ENCODE results near the gene CDIPT.

The CDIPT gene

DNA sequence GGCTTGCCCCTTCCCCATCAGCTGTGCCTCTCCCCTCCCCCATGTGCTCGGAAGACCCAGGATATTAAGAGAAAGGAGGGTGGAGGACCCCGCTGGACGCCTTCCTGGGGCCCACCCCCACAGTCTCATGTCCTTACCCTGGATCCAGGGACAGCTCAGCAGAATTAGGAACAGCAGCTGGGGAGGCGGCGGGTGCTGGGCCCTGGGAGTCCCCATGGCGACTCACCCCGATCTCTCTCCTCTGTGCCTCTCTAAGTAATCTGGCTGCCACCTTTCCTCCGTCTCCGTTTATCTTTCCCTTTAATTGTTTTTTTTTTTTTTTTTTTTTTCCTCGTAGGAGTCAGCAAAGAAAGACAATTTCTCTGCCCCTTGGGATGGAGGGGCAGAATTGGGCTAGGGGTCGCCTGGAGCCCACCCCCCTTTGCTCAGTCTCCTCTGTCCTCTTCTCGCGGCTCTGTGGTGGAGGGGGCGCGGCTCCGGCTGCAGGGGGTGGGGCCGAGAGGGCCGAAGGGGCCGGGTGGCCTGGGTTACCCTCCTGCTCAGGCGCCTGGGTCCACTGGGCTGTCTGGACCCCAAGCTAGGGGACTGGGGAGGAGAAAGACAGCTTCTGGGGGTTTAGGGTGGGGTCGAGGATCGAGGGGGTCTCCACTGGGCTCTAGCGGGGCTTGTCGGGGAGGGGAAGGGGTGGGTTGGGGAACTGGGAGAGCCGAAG, 35.9 kb upstream of the CDIPT start:
- Histone ChIP-seq H3K9ac (ENCODE audit: low read depth, low read length, poor library complexity, severe bottlenecking) (no peak overlapping the region), H3K4me3 (ENCODE audit: low read length, poor library complexity, severe bottlenecking) (peak overlapping the region; percentile 70), H3K79me2 (ENCODE audit: insufficient read depth, low read length) (no peaks in the 10 kb centered on the region), H2AFZ (ENCODE audit: low read length) (no peak overlapping the region), H3K4me2 (ENCODE audit: low read depth, low read length, poor library complexity, severe bottlenecking) (peak overlapping the region; percentile 66), H3K36me3 (ENCODE audit: insufficient read depth, low read length) (no peaks in the 10 kb centered on the region), H3K4me1 (ENCODE audit: insufficient read depth, low read length, poor library complexity, severe bottlenecking) (peaks cover 13% of the 10 kb centered on the region), H3K27me3 (ENCODE audit: insufficient read depth, low read length, poor library complexity, severe bottlenecking) (no peaks in the 10 kb centered on the region), H4K20me1 (ENCODE audit: insufficient read depth, low read length, poor library complexity, severe bottlenecking) (peaks cover 12% of the 10 kb centered on the region), H3K9me3 (ENCODE audit: insufficient read depth, low read depth, low read length) (no peaks in the 10 kb centered on the region), H3F3A (ENCODE audit: low read depth) (no peaks in the 10 kb centered on the region), H3K9me2 (replicated peaks; ENCODE audit: low read depth, low read length) (no peaks in the 10 kb centered on the region)
- TF ChIP-seq EZH2phosphoT487 (IDR thresholded peaks at IDR 0.05; ENCODE audit: borderline replicate concordance): no peak
- TF ChIP-seq CTCF (conservative IDR thresholded peaks at IDR 0.05; ENCODE audit: low read length): no peak

DNA sequence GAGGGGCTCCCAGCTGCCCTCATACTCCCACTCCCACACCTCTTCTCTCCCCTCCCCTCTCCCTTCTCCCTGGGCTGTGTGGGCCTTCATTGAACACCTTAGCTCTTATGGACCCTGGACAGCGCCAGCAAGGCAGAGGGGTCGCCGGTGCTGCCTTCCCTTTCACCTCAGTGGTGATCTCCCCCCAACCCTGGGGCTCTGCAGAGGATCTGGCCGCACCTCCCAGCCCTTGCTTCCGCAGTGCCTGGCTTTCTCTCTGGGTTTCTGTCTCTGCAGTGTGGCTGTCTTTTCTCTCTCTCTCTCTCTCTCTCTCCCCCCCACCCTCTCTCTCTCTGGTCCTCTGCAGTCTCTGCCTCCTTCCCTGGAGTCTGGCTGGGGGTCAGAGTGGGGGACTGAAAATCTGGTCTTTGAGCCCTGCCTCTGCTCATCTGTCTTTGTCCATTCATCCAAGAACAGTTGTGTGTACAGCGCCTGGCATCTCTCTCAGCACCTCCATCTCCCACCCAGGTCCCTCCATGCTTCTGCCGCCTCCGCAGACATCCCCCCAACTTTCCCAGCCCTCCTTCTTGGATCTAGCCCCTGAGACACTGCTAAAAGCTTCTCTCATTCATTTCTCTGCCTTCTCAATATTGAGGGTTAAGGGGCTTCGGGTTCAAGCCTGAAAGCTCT, 35.2 kb upstream of the CDIPT start:
- Histone ChIP-seq H3K4me1 (ENCODE audit: insufficient read depth, low read length, poor library complexity, severe bottlenecking) (peaks cover 13% of the 10 kb centered on the region), H3K79me2 (ENCODE audit: insufficient read depth, low read length) (no peaks in the 10 kb centered on the region), H3K9me3 (ENCODE audit: insufficient read depth, low read depth, low read length) (no peaks in the 10 kb centered on the region), H3K4me3 (ENCODE audit: low read length, poor library complexity, severe bottlenecking) (no peak overlapping the region), H3K4me2 (ENCODE audit: low read depth, low read length, poor library complexity, severe bottlenecking) (no peak overlapping the region), H3K36me3 (ENCODE audit: insufficient read depth, low read length) (no peaks in the 10 kb centered on the region), H2AFZ (ENCODE audit: low read length) (no peak overlapping the region), H3F3A (ENCODE audit: low read depth) (no peaks in the 10 kb centered on the region), H4K20me1 (ENCODE audit: insufficient read depth, low read length, poor library complexity, severe bottlenecking) (peaks cover 12% of the 10 kb centered on the region), H3K9me2 (replicated peaks; ENCODE audit: low read depth, low read length) (no peaks in the 10 kb centered on the region), H3K9ac (ENCODE audit: low read depth, low read length, poor library complexity, severe bottlenecking) (no peak overlapping the region), H3K27me3 (ENCODE audit: insufficient read depth, low read length, poor library complexity, severe bottlenecking) (no peaks in the 10 kb centered on the region)
- TF ChIP-seq CTCF (conservative IDR thresholded peaks at IDR 0.05; ENCODE audit: low read length): no peak
- no peak for TF ChIP-seq EZH2phosphoT487 (IDR thresholded peaks at IDR 0.05; ENCODE audit: borderline replicate concordance)

- H3K4me3 ChIP-seq (ENCODE audit: low read length, poor library complexity, severe bottlenecking): no peak overlapping the region
- H3K27me3 ChIP-seq (ENCODE audit: insufficient read depth, low read length, poor library complexity, severe bottlenecking): no peaks in the 10 kb centered on the region
- peaks cover 12% of the 10 kb centered on the region for H4K20me1 ChIP-seq (ENCODE audit: insufficient read depth, low read length, poor library complexity, severe bottlenecking)
- no peaks in the 10 kb centered on the region for H3K9me2 ChIP-seq (replicated peaks; ENCODE audit: low read depth, low read length)
- H3K4me1 ChIP-seq (ENCODE audit: insufficient read depth, low read length, poor library complexity, severe bottlenecking): peaks cover 13% of the 10 kb centered on the region
- H3K79me2 ChIP-seq (ENCODE audit: insufficient read depth, low read length): no peaks in the 10 kb centered on the region
- H3K4me2 ChIP-seq (ENCODE audit: low read depth, low read length, poor library complexity, severe bottlenecking): no peak overlapping the region
- TF ChIP-seq EZH2phosphoT487 (IDR thresholded peaks at IDR 0.05; ENCODE audit: borderline replicate concordance): no peak
- no peak for TF ChIP-seq CTCF (conservative IDR thresholded peaks at IDR 0.05; ENCODE audit: low read length)
- no peaks in the 10 kb centered on the region for H3K9me3 ChIP-seq (ENCODE audit: insufficient read depth, low read depth, low read length)
- no peak overlapping the region for H3K9ac ChIP-seq (ENCODE audit: low read depth, low read length, poor library complexity, severe bottlenecking)
- no peaks in the 10 kb centered on the region for H3F3A ChIP-seq (ENCODE audit: low read depth)
- no peaks in the 10 kb centered on the region for H3K36me3 ChIP-seq (ENCODE audit: insufficient read depth, low read length)
- no peak overlapping the region for H2AFZ ChIP-seq (ENCODE audit: low read length)
Measured at GRCh38 chr16:29897333-29897732, 34.3 kb upstream of the CDIPT start.
